Activated T-cell treated with anti-CD3 and anti-CD28 coated beads, Interleukin-2, amount 50 U/mL, for 1 hour (primary cell): ENCODE results near the gene OAS2.
A peak's percentile ranks its signal among the peaks of the same experiment; 100 is the strongest.

Experiments used
- DNase-seq: peaks from one replicate; pipeline ENCODE4 v3.0.0-alpha.2; 2020

The OAS2 gene

DNA sequence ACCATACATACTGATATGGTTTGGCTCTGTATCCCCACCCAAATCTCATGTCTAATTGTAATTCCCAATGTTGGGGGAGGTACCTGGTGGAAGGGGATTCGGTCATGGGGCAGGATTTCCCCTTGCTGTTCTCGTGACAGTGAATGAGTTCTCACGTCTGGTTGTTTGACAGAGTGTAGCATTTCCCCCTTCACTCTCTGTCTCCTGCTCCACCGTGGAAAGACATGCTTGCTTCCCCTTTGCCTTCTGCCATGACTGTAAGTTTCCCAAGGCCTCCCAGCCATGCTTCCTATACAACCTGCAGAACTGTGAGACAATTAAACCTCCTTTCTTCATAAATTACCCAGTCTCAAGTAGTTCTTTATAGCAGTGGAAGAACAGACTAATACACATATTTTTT, 49.4 kb downstream of the OAS2 start:
- DNase-seq: no peak

DNA sequence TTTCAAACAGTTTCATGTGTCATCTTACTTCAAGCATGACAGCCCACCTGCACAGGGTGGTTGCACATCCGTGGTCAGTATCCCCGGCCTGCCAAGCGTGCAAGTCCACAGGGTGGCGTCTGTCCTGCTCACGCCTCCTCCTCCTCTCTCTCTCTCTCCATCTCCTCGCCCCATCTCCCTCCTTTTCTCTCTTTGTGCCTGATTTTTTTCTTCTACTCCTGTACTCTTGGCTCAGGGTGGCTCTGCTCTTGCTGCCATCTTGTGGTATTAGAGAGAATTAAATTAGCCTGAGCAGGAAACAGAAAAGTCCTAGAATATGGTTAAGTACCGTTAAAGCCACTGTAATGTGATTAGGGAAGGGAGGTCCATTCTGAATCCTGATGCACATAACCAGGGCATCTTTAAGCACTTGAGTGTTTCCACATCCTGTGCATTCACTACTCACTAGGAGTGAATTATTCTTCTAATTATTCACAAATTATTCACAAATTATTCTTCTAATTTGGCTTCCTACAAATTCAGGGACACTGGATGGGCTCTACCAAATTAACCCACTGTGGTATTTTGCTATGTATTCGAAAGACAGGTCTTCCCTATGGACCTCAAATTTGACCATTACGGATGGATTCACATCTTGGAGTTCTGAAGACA, 52.7 kb downstream of the OAS2 start:
- DNase-seq: no peak

DNA sequence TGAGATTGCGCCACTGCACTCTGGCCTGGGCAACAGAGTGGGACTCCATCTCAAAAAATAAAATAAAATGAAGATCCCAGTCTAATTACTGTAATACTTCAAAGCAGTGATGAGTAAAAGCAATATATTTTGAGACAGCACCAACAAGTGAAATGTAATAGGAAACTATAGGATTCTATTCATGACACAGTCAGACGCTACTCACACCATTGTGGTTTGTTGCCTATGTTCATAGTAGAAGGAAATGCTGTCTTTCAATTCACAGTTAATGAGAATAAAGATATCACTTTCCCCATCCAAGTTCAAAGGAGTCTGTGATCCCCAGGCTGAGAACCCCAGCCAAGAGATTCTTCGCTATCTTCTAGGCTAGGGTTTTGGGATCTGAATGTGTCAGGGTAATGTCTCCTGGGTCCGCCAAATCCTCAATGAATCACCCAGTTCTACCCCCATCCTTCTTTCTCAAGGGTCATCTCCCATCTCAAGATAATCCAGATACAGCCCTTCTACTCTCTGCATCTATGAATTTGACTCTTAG, 61.7 kb downstream of the OAS2 start:
- DNase-seq: no peak

DNA sequence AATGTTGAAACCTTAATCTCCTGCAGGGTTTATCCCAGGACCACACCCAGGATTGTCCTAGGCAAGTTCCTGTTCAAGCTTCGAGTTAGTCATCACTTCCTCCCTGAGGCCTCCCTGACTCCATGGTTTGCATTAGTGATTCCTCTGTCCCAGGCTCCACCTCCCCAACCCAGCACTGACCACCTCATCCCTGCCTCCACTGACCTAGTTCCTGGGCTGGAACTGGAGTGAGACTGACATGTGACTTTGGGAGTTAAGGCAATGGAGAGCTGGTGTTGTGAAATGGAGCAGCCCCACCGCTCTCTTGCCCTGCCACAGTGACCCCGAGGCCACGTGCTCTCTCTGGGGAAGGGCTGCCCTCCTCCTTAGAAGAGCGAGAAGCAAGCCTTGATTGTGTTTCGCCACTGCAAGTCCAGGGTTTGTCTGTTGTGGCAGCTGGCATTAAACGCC, 62.4 kb downstream of the OAS2 start:
- DNase-seq: no peak

DNA sequence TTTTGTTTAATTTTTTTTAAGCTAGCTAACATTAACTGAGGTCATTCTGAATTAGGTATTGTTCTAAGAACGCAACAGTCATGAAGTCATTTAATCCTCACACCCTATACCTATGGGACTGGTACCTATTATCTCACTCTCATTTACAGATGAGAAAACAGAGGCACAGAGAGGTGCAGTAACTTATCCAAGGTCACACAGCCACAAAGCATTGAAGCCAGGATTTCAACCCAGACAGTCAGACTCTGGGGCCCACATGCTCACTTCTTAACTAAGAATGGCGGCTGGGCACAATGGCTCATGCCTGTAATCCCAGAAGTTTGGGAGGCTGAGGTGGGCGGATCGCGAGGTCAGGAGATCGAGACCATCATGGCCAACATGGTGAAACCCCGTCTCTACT, 63.2 kb downstream of the OAS2 start:
- no peak for DNase-seq

DNA sequence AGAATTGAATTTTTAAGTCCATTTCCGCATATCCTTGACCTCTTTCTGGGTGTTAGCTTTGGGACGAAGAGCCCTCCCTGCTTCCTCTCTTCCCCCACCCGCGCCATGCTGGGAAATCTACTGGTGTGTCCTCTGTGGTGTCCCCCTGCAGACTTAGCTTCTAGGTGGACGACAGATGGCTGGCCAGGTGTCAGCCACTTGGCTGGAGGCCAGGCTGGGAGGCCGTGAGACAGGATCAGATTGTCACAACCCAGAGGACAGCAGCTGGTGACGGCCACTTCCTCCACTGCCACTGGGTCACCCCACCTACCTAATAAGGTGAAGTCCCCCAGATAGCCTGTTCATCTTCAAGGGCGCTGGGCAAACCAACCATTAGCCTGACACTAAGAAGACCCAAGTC, 64.9 kb downstream of the OAS2 start:
- no peak for DNase-seq

DNA sequence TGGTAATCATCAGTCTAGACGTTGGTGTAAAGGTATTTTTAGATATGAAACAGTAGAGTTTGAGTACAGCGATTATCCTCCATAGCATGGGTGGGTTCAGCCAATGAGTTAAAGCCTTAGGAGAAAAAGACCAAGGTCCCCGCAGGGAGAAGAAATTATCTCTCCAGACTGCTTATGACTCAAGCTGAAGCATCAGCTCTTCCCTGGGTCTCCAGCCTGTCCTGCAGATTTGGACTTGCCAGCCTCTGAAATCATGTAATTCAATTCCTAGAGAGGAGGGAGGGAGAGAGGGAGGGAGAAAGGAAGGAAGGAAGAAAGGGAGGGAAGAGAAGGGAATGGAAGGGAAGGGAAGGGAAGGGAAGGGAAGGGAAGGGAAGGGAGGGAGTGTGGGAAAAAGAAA, 66.2 kb downstream of the OAS2 start:
- DNase-seq: no peak

DNA sequence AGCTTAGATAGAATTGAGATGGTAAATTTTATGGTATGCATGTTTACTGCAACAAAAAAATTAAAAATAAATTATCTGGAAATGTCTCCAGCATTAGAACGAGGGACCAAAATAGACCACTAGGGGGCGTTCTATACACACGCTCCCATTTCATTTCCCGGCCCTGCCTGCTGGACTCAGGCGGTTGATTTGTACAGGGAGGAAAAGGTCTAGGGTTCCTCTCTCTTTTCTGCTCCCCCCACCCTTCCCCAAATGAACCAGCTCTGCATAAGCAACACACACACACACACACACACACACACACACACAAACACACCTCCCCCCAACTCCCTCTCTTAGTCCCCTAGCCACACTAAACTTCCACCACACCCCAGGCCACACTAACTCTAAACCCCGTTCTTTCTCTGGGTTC, 70.4 kb downstream of the OAS2 start:
- peak; percentile 48 for DNase-seq

DNA sequence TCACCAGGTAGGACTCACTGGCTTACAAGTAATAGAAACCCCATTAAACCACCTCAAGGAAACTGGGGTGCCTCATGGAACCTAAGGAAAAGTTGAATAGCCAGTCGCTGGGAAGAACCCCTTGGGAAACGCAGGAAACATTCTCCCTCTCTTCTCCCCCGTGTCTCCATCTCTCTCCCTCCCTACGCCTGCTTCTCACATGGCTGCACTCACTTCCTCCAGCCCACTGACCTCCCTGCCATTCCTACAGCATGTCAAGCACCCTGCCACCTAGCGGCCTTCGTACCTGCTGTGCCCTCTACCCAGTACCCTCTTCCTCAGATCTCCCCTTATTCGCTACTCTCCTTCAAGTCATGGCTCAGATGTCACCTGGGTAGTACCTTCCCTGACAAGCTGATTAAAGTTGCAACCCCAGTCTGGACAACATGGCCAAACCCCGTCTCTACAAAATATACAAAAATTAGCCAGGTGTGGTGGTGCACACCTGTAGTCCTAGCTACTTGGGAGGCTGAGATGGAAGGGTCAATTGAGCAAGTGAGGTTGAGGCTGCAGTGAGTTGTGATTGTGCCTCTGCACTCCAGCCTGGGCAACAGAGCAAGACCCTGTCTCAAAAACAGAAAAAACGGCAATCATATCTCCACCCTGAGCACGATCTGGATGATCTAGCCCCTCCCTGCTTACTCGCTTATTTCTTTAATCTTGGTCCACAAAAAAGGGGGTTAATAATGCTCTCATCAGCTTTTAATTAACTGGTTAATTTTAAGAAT, 71.8 kb downstream of the OAS2 start:
- no peak for DNase-seq

DNA sequence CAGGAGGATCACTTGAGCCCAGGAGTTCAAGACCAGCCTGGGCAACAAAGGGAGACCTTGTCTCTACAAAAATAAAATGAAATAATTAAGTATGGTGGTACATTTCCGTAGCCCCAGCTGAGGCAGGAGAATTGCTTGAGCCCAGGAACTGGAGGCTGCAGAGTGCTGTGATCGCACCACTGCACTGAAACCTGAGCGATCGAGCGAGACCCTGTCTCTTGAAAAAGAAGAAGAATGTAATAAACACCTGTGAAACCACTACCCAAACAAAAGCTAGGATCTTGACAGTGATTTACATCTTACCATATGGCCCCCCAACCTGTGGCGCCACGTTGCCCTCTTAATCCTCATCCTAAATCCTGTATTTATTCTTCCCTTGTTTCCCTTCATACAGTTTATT, 72.5 kb downstream of the OAS2 start:
- DNase-seq: no peak

DNA sequence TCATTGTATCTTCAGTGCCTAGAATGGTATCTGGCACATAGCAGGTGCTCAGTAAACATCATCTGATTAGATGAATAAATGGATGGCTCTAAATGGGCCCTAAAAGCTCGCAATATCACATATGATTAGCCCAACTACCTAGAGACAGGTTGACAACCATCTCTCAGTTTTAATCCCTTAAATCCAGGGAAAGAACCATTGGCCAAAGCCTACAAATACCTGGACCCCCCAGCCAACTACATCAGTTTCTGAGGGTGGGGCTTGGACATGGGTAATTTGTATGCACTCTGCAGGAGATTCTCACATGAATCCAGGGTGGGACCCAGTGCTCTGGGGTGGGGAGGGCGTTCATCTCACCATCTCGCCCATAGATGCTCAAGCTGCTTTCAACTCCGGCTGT, 73.4 kb downstream of the OAS2 start:
- no peak for DNase-seq

DNA sequence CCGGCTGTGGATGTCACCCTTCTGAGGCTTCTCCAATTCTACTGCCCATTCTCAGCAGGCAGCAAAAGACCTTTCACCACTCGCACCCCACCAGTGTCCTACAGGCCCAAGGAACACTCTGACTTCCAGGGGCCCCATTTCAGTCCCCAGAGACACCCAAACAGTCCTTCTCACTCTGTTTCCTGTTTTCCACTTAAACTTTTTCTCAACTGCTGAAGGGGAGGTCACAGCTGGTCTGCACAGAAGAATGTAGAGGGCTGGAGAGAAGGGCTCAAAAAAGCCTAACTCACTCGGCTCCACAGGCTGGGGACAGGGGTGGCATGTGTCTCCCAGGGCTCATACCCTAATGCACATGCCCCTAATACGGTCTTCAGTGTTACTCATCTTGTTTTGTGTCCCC, 74.0 kb downstream of the OAS2 start:
- DNase-seq: no peak

DNA sequence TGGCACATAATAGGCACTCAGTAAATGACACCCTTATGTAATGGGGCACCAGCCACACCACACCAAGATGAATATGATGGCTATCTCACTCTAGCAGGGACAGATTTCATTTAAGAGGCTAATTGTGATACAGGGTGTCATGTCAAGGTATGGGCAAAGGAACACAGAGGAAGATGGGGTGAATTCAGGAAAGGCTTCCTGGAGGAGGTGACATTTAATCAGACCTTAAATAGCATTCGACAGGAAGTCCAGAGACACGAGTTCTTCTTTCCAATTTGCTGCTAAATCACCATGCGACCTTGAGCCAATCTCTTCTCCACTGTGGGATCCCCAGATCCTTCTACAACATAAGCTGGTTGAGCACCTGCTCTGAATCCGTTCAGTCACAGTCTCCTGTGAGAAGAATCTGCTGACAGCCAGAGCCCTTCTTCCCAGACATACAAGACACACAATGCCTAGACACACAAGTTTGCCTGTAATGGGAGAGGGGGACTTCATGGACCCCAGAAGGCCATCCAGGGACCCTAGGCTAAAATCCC, 76.7 kb downstream of the OAS2 start:
- DNase-seq: no peak

DNA sequence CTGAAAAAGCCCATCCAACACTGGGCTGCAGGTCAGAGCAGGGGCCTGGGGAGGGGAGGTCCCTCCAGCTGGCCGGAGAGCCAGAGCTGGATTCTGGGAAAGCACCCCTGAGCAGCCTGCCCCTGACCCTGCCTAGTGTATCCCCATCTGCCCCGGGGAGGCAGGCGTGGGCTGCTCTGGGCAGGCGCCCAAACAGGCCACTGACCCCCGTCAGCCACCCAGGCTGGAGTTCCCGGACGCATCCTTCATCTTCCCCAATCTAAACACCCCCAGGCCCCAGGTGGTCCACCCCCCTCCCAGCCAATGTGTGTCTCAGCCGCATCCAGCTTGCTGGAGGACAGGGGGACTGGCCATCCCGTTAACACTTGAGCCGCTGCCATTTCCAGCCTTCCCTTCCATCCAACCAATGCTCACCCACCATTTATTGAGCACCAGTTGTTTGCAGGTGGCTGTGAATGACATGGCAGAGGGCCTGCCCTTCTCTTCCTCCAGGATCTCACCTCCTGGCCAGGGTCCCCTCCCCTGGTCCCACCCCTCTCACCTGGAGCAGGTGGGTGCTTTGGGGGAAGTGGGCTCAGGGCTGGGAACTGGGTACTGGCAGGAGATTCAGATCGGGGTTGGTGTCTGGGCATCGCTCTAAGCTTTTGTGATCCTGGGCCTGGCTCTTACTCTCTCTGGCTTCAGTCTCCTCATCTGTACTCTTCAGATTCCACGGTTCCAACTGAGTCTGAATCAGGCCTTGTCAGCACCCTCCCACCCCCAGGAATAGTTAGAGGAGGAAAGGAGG, 77.5 kb downstream of the OAS2 start:
- DNase-seq: no peak

DNA sequence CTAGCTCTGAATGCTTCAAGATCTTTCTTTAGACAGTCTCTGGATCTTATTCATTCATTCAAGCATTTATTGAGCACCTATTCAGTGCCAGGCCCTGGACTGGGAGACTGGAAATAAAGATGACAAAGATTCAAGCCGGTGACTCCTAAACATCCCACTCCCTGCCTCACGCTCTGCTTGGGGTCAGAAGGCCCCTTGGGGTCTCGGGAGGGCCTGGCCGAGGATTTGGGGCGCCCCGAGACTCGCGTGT, 78.0 kb downstream of the OAS2 start:
- no peak for DNase-seq

DNA sequence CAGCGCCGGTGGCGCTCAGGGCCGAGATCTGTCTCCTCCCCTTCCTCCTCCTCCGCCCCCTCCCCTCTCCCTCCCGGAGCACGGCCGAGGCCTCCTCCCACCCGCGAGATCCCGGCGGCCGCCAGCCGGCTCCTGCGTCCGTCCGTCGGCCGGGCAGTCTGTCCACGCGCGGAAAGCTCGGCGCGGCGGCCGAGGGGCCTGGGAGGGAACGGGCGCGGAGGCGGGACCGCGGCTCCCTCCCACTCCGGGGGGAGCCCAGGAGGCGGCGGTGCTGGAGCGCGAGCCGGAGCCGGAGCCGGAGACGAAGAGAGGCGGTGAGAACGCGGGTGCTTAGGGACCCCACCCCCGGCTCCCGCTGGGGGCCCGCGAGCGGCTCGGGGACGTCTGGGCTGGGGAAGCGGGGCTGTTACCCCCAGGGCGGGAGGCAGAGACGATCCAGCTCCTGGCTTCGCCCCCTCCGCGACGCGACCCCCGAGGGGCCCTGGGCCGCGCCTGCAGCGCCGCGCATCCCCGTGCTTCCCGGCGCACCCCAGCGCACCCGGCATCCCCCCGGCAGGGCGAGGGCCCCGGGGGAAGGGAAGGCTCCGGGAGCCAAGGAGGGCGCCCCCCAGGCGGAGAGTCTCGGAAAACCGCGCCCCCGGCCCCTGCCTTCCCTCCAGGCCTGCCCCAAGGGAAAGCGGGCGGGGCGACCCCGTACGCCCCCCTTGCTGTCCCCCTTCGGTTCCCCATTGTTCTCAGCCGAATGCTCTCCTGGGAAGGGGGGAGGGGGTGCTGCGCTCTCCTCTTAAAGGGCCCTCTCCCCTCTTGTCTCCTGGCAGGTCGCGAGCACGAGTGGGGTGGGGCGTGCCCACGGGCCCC, 78.5 kb downstream of the OAS2 start, which contains the start of gene DTX1:
TSS of gene DTX1 (plus strand) at position 100 of the 858 bp plus-strand sequence. CDS start 1,463 bp downstream, outside the sequence.
- peak; percentile 59 for DNase-seq

DNA sequence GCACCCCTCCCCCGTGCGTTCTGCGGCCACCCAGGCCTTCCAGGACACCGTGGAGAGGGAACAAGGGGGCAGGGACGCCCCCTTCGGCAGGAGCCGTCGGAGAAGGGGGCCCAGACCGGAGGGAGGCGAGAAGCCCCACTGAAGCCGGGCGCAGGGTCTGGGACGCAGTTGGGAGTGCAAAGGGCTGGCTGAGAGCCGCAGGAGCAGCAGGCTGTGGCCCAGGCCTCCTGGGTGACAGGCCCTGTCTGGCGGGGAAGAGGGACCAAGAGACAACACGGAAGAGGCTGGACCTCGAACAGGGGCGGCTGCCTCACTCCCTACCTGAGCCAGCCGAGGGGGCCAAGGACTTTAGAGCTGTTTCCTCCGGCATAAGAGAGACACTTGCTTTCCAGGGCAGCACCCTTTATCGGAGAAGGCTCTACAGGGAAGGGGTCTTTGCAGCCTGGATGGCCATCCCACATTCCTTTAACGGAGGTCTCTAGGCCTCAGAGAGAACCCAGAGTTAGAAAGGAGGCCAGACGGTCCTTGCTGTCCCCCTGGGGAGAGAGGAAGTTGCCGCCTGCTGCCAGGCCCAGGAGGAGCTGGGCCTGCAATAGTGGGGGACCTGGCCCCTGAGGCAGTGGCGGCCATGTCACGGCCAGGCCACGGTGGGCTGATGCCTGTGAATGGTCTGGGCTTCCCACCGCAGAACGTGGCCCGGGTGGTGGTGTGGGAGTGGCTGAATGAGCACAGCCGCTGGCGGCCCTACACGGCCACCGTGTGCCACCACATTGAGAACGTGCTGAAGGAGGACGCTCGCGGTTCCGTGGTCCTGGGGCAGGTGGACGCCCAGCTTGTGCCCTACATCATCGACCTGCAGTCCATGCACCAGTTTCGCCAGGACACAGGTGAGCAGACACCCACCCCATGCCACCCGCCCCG, 79.5 kb downstream of the OAS2 start:
- no peak for DNase-seq

DNA sequence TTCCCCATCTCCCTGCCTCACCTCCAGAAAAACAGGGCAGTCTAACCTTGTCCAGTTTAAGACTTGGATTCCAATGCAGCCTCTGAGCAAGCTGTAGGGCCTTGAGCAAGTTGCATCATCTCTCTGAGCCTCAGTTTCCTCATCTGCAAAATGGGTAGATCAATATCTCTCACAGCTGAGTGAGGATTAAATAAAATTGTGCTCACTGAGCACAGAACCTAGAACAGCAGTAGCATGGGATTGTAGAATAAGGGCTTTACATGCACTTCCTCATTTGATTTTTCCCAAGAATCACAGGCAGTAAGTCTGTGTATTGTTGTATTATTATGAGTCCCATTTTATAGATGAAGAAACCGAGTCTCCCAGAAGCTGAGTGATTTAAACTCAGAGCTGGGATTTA, 80.2 kb downstream of the OAS2 start:
- DNase-seq: no peak

DNA sequence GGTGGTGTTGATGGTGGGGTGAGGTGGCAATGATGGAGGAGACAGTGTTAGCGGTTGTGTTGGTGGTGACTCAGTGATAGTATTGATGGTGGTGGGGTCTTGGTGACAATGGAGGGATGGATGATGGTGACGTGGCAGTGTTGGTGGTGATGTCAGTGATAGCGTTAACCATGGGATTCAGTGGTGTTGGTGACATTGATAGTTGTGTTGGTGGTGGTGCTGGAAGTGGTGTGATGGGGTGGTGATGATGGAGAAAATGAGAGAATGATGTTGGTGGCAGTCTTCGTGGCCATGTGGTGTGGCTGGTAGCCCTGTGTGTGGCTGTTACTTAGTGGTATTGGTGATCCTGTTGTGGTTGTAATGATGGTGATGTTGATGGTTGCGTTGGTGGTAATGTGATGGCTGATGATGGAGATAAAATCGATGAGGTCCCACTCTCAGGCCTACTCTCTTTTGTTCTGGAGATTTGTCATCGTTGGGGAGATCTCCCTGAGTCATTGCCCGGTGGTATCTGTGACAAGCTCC, 80.8 kb downstream of the OAS2 start:
- no peak for DNase-seq

DNA sequence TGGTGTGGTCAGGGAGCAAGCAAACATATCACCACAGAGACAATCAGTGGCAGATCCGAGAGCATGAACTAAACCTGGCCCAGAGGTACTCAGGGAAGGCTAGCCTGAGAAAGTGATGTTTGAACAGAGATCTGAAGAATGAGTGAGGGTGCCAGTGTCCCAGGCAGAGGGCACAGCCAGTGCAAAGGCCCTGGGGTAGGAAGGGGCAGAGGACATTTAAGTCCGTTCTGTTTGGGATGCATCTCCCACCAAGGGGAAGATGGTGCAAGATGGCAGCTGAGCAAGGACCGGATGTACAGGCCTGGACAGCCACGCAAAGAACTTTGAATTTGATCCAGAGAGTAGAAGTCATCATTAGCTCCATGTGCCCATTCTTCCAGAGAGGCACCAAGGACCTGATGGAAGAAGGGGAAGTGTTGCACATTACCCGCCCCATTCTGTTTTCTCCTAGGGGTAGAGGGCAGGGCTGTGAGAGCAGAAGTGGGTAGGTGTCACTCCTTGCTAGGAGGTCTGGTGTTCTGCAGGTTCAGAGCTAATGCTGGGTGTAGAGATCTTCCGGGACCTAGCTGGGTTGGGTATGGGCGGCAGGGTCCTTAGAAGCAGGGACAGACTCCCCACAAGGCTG, 82.1 kb downstream of the OAS2 start:
- DNase-seq: no peak
